Measurements from ENCODE around the gene MAGI3.
"Not testable (repeated sequence)": the region's sequence is repeated elsewhere in the genome, so short reads cannot be mapped to it uniquely, and the experiment has no call there.

The MAGI3 gene

DNA sequence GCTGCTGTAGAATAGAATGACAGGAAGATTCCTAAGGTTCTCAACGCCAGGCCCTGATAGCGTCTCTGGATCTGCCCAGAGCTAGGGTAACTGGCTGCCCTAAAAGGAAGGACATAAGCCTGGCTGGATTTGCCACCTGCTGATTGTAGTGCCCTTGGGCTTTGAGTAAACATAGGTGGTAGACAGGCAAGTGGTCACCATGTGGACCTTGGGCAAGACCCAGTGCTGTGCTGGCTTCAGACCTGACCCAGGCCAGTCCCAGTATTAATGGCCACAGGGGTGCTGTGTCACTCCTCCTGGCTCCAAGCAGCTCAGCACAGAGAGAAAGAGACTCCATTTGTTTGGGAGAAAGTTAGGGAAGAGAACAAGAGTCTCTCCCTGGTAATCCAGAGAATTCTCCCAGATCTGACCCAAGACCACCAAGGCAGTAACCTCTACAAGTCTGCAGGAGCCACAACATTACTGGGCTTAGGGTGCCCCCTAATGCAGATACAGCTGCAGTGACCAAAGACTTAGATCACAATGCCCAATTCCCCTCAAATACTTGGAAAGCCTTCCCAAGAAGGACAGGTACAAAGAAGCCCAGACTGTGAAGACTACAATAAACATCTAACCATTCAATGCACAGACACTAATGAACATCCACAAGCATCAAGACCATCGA is 324.4 kb downstream of the MAGI3 start:
- no peak for FAIRE-seq

DNA sequence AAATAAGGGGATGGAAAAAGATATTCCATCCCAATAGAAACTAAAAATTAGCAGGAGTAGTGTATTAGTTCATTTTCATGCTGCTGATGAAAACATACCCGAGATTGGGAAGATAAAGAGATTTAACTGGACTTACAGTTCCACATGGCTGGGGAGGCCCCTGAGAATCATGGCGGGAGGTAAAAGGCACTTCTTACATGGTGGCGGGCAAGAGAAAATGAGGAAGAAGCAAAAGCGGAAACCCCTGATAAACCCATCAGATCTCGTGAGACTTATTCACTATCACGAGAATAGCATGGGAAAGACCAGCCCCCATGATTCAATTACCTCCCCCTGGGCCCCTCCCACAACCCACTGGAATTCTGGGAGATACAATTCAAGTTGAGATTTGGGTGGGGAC is 327.2 kb downstream of the MAGI3 start:
- FAIRE-seq, result not testable (repeated sequence)

DNA sequence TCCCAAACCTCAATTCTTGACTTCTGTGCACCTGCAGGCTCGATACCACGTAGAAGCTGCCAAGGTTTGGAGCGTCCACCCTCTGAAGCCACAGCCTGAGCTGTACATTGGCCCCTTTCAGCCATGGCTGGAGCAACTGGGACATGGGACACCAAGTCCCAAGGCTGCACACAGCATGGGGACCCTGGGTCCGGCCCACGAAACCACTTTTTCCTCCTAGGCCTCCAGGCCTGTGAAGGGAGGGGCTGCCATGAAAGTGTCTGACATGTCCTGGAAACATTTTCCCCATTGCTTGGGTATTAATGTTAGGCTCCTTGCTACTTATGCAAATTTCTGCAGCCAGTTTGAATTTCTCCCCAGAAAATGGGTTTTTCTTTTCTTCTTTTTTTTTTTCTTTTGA is 328.3 kb downstream of the MAGI3 start:
- FAIRE-seq, result not testable (repeated sequence)

DNA sequence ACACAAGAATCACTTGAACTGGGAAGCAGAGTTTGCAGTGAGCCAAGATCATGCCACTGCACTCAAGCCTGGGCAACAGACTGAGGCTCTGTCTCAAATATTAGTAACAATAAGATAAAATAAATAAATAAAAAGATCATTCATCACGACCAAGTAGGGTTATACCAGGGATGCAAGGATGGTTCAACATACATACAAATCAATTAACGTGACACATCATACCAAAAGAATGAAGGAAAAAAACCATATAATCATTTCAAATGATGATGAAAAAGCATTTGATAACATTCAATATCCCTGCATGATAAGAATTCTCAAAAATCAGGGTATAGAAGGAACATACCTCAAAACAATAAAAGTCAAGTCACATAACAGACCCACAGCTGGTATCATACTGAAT is 330.7 kb downstream of the MAGI3 start:
- no peak for FAIRE-seq

DNA sequence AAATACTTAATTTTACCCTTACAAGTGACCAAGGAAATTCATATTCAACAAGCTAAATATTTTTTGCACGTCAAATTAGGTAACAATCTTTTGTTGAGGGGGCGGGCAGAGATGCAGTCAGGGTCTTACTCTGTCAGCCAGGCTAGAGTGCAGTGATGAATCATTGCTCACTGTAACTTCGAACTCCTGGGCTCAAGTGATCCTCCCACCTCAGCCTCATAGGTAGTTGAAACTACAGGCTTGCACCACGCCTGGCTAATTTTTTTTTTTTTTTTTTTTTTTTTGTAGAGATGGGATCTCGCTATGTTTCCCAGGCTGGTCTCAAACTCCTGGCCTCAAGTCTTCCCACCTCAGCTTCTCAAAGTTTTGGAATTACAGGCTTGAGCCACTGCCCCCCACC is 342.5 kb downstream of the MAGI3 start:
- FAIRE-seq, result no peak

DNA sequence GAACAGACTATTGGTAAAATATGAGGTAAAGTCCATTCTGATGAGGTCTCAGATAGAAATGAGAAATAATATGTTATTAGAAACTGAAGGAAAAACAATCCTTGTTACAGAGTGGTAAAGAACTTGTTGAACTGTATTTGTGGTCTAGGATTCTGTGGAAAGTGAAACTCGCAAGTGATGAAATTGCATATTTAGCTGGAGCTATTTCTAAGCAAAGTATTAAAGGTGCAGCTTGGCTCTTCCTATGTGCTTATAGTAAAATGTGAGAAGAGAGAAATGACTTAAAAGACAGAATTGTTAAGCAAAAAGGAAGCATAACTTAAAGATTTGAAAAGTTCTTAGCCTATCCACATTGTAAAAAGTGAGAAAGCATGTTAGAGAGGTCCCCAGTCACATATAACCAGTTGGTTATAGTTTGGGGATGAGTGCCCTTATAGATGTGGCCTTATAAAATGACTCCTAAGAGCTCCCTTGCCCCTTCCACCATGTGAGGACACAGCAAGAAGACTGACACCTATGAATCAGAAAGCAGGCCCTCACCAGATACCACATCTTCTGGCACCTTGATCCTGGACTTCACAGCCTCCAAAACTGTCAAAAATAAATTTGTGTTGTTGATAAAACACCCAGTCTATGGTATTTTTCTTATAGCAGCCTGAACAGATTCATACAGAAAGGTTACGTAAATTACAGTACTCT is 344.2 kb downstream of the MAGI3 start:
- no peak for FAIRE-seq

All from endometrium (tissue), 2 donors.